Measurements from ENCODE around the gene RGS18.
"Not testable (repeated sequence)": the region's sequence is repeated elsewhere in the genome, so short reads cannot be mapped to it uniquely, and the experiment has no call there.

RGS18 gene

DNA sequence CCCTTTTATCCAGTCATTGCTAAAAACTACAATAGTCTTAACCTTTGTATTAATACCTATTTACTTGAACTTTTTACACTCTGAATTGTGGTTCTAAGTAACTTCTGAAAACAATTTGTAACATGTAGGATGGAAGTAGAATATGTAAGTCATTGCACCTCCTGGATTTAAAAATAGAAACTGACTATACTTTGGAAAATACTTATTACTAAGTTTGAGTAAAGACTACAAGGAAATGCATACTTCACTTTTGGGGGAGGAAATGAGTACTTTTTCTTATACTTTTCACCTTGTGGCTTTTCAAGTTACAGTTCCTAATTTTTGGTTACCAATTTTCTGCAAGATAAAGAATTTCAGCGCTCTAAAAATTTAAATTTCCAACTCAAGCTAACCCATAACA, 8.7 kb downstream of the RGS18 start:
- DNase-seq (ENCODE audit: low read depth) = no peak

DNA sequence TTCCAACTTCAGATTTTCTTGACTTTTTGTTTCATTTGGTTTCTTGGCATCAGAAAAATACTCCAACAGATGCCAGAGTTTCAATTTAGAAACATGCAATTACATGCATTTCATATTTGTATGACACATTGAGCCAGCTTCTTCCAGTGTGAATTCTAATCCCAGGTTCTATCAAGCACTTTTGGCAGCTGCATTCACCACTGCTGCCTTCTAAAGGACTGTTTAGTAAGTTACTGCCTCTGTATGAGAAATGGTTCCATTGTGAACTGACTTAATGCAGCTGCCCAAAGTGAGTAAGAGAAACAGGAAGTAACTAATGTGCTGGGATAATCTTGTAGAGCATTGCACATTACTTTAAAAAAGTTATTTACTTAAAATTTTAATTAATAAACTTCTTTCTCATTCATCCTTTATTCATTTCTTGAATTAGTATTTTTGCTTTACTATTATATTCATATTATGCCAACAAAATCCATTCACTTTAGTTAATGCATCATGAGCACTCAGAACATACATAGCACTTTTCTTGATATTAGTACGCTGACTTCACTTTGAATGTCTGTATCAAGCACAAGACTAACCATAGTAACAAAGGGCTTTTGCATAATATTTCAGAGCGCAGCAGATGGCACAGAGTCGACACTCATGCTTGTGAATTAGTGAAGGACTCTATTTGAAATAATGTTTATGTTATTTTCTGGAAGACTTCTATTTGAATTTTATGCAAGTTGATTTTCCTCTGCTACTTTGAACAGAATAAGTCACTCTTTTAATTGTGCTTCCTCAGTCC, 9.8 kb downstream of the RGS18 start:
- no peak for DNase-seq (ENCODE audit: low read depth)

DNA sequence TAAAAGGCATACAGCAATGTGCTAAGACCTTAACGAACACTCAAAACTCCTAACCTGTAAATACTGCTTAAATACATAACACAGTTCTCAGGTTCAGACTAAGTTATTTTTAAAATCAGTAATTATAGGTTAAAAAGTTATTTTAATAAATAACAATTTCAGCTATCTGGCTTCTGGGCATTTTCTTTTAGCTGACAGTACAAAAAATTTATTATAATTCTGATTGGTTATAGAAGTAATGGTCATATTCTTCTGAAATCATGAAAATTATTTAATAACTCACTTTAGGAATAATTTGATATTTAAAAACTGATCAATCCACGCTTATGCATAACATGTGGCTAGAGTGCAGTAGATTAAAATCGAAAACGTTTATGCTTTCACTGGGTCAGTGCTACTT, 10.7 kb downstream of the RGS18 start:
- DNase-seq (ENCODE audit: low read depth) = no peak

DNA sequence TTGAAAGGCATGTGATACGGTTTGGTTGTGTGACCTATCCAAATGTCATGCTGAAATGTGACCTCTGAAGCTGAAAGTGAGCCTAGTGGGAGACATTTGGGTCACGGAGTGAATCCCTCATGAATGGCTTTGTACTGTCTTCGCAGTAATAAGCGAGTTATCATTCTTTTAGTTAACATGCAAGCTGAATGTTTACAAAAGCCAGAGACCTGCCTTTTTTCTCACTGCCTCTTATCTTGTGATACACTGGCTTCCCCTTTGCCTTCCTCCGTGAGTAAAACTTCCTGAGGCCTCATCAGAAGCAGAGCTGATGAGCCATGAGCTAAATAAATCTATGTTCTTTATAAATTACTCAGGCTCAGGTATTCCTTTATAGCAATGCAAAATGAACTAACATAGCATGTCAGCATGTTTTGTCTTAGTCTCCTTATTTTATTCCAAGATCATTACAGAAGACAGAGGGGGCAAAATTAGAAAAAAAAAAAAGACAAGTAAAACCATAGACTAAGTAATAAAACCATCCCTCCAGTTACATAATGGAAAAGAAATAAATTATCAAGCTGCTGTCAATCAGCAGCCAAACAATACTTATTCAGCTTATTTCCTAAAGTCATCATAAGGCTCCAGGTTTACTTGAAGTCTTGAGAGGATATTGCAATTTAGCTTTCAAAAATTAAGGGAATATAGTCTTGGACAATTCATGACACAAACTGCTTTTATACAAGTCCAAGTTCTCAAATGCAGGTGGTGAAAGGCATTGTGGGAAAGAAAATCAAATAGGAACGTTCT, 12.1 kb downstream of the RGS18 start:
- DNase-seq (ENCODE audit: low read depth) = no peak

DNA sequence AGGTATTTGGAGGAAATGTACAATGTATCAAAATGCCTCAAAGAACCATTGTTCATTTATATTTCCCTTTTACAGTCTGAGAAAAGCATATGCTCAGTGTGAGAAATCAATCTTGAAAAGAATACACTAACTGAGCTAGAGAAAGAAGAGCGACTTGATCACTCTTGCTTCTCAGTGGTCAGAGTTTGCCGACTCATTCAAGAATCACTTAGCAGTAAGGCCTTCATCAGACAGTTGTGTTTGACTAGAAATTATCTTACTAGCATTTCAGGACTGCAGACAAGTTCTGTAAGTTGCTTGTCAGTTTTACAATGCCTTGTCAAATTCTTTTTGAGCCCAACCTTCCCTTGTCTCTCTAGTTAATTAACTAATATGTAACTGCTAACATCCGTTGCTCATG, 12.9 kb downstream of the RGS18 start:
- no peak for DNase-seq (ENCODE audit: low read depth)

DNA sequence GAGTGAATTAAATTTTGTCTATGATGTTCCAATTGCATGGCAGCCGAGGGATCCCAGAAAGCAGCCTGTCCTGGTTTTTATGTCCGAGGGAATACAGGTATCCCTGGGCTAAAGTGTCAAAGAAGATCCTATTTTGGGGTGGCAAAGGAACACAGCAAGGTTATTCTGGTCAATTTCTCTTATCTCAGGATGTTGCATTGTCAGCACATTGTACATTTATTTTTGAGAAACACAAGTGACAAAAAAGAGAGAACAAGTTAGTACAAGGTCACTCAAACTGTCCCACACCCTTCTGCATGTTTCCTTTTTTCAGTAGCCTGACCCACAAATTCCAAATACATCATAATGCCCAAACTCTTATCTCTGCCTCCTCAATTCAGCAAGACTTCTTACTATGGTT, 17.7 kb downstream of the RGS18 start:
- no peak for DNase-seq (ENCODE audit: low read depth)

DNA sequence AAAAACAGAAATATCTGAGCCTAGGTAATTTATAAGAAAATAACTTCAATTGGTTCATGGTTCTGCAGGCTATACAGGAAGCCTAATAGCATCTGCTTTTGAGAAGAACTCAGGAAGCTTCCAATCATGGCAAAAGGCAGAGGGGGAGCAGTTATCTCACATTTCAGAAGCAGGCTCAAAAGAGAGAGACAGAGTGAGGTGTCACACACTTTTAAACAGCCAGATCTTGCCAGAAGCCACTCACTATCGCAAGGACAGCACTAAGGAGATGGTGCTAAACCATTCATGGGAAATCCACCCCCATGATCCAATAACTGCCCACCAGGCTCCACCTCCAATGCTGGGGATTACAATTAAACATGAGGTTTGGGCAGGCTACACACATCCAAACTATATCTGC, 25.5 kb downstream of the RGS18 start:
- DNase-seq (ENCODE audit: low read depth) = no peak

DNA sequence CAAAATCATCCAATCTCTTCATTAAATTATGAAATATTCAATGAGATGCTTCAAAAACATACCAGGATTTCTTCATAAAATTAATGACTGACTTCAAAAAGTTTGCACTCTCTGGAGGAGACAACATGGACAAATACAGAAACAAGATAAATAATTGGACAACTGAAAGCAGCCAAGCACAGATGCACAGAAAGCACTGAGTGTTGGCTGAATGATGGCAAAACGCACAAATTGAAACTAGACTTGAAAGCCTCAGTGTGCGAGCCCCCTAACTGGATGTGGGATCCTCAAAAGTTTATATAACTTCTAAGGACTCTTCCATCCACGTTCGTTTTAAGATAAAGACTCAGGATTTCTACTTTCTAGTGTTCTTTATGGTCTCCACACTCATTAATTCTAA, 27.9 kb downstream of the RGS18 start:
- no peak for DNase-seq (ENCODE audit: low read depth)

DNA sequence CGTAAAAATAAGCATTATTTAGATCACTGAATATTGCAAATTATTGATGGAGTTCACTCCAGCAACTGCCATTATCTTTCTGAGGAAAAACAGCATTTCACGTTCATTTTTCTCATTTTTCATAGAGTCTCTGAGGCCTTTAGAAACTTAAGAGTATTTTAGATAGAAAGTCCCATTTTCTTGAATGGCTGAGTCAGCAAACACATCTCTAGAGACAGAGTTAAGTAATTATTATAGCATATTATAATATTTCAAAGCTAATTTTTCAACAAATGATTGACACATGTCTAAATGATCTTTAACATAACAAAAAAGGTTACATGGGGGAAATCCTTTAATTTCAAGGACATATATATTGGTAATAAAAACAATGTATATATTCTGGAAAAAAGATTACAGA, 31.8 kb downstream of the RGS18 start:
- no peak for DNase-seq (ENCODE audit: low read depth)

DNA sequence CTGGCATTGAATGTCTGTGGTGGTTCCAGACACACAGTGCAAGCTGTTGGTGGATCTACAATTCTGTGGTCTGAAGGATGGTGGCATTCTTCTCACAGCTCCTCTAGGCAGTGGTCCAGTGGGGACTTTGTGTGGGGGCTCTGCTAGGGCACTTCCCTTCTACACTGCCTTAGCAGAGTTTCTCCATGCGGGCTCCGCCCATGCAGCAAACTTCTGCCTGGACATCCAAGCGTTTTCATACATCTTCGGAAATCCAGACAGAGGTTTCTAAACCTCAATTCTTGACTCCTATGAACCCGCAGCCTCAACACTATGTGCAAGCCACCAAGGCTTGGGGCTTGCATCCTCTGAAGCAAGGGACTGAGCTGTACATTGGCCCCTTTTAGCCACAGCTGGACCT, 43.0 kb downstream of the RGS18 start:
- DNase-seq (ENCODE audit: low read depth) = no peak

DNA sequence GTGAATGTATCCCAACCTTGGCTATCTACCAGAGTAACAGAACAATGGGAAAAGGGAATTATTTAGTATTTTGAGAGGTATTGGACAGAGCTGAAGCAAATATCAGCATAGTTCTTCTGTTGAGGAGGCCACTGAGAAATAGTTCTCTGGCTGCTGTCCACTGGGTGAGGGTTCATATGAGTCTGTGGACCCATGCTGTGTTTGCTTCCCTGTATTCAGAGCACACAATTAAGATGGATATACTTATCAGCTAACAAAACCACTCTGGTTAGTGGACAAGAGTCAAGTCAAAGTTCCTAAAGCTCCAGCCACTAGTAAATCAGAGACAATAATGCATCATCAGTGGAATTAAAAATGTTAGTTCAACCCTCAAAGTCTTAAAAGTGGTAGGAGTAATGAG, 66.1 kb downstream of the RGS18 start:
- DNase-seq (ENCODE audit: low read depth) = no peak

DNA sequence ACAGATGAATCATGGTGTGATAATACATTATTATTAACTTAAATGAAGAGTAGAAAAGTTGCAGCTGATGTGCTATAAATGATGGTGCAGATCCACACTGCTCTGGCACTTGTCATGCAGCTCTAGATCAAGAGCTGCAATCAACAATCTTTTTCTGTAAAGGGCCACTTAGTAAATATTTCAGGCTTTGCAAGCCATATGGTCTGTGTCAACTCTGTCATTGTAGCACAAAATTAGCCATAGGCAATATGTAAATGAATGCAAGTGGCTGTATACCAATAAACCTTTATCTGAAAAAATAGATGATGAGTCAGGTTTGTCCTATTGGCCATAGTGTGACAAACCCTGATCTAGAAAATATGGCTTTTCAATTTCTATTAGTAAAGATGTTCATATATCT, 66.6 kb downstream of the RGS18 start:
- DNase-seq (ENCODE audit: low read depth) = no peak

DNA sequence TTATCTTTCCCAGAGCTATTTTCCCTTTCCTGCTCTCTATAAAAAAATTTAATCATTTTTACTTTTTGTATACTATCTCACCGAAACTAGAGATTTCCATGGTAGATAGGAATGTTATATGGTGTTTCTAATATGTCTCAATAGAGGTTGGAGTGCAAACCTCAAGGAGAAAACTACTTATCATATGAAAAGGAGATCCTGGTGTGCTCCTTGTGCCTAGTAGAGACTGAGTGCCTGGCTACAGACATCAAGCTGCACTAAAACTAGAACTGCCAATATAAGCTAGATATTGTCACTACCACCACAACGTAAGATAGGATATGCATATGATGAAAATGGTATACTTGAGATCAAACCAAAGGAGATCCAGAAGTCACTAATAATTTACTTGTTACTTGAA, 67.0 kb downstream of the RGS18 start:
- no peak for DNase-seq (ENCODE audit: low read depth)

DNA sequence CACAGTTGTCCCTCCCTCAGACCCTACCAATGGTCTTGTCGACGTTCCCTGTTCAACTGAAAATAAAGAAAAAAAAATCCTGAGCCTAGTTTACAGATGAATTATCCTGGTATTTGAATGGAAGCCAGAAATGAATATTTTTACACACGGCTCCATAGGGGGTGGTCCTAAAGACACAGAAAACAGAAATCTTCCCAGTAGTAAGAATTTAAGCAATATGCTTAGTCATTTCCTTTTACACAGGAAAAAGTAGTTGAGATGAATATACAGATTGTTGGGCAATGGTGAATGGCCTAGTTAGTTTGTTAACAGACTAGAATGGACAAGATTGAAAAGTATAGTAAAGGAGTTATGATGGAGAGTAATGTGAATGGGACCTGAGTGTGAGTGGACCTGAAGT, 67.4 kb downstream of the RGS18 start:
- peak; percentile 52 for DNase-seq (ENCODE audit: low read depth)

DNA sequence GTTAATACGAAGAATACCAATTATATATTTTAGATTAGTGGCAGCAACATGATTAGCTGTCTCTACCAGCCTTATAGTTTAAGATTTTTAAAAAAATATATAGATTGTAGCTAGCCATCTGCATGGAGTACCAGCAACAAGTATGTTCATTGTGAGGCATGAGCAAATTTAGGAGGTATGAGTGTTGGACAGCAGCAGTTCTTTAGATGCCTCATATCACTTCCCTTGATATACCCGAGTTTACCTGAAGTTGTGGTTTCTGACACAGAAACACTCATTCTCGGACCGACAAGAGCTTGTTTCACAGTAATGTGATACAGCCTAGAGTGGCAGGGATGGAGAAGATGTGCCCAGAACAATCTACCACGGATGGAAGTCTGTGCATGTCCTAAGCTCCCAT, 69.1 kb downstream of the RGS18 start:
- no peak for DNase-seq (ENCODE audit: low read depth)

DNA sequence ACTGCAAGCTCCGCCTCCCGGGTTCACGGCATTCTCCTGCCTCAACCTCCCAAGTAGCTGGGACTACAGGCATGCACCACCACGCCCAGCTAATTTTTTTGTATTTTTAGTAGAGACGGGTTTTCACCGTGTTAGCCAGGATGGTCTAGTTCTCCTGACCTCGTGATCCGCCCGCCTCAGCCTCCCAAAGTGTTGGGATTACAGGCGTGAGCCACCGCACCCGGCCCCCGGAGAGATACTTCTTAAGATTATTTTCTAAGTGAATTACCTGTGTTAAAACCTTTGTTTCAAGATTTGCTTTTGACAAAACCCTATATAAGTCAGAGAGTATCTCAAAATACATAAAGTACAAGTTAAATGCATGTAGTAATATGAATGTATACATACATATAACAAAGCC, 69.7 kb downstream of the RGS18 start:
- DNase-seq (ENCODE audit: low read depth) = not testable (repeated sequence)

DNA sequence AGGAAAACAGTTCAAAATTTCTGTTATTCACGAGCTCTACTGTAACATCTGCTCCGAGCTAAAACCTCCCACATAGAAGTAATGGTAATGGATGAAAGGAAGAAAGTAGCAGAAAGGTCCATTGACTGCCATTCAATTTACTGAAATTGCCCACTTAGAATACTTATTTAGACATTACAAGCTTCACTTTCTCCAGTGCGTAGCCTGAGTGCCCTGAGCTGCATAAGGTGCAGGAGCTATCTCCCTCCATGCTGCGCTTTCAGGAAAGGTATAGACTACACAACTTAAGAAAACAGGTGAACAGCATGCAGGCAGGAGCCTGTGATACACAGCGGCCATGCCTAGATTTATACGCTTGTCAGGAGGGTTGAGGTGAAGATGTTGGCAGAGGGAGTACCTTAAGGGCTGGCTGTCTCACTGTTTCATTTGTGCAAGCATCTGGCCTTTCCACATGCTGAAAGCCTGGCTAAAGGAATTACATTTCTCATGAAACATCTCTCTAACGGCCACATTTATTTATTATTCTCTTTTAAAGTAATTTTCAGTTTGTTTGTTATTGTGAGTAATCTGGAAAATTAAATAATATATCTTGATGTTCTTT, 74.7 kb downstream of the RGS18 start:
- no peak for DNase-seq (ENCODE audit: low read depth)

DNA sequence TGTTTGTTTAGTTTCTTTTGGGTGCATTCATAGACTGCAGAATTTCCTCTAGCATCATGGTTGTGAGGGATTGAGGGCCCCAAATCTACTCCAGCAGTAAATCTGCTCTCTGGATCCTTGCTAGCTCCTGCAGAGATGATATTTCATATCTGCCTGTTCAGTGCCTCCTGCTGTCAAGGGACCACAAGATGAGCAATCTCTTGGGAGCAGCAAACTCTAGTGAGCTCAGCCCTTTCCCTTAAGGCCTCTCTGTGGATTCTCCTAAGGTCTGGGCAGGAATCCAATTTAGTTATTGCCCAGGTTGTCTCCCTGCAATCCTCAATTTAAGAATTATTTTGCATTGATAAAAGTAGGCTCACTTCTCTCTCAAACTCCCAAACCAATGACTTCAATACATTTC, 76.9 kb downstream of the RGS18 start:
- peak; percentile 48 for DNase-seq (ENCODE audit: low read depth)

Measured in non-pigmented ciliary epithelial cell (primary cell).